HG03354 (cell line): ENCODE measurements around the gene PSD4.

Experiments
- ATAC-seq: cut with Tn5 transposase; IDR thresholded peaks from one replicate; pipeline ENCODE4 v1.9.1; 2021; ENCODE audit warnings: mild to moderate bottlenecking; ENCODE audit not compliant: unreplicated experiment, poor library complexity, severe bottlenecking

Gene PSD4

GRCh38 chr2:113201496-113202304, 27.9 kb downstream of the PSD4 start:
- no peak for ATAC-seq

- ATAC-seq: no peak
Measured at GRCh38 chr2:113202305-113203216, 28.8 kb downstream of the PSD4 start.

DNA sequence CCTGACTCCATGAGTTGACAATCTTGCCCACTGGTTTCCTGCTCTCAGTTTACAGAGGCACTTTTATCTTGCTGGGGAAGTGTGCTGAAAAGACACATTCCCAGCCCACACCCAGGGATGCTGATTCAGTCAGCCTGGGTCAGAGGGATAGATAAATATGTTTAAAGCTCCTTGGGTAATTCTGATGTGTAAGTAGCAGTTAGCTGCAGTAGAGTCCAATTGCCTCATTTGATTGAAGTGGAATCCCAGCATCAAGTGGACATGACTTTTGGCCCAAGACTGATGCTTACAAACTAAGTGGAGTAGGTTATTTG, 29.4 kb downstream of the PSD4 start:
- no peak for ATAC-seq

DNA sequence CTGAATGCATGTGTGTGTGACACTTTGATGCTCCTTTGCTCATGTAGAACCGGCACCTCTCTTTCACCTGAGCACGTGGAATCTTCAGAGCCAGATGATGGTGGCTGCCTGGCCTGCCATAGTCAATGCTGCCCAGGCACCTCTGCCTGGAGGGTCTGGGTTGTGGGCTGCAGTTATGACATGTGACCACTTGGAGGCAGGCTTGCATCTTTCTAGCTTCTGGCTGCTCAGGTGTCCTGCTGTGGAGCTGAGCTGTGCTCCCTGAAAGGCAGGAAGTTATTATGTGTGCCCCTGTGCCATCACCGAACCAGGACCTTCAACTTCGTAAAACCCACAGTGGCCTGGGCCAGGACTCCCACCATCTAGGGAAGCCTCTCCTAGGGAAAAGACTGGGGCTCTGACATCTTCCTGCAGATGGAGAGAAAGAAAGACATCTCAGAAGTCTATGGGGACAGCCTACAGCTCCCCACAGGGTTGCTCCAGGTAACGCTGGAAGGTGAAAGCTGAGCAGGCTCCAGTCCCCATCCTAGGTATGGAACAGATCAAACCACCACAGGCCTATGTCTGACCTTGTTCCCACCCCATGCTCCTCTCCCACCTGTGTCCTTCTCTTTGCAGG, 30.2 kb downstream of the PSD4 start:
- ATAC-seq: peak; percentile 78

DNA sequence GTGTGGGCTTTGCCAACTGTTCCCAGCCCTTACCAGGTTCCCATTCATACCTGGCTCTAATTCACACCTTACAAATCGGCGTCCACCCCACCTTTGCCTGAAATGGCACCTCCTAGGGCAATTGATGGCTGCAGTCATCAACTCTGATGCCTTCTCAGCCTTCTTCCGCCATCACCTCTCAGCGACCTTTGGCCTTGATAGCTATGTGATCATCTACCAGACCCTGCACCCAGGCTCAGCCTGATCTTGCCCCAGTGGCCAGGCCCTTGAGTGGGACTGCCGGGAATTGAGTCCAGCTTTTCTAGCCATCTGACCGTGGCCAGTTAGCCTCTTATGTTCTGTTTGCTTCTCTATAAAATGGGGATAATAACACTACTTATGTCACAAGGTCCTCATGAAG, 32.5 kb downstream of the PSD4 start:
- ATAC-seq: no peak

- no peak for ATAC-seq
Measured at GRCh38 chr2:113207021-113207420, 33.2 kb downstream of the PSD4 start.

DNA sequence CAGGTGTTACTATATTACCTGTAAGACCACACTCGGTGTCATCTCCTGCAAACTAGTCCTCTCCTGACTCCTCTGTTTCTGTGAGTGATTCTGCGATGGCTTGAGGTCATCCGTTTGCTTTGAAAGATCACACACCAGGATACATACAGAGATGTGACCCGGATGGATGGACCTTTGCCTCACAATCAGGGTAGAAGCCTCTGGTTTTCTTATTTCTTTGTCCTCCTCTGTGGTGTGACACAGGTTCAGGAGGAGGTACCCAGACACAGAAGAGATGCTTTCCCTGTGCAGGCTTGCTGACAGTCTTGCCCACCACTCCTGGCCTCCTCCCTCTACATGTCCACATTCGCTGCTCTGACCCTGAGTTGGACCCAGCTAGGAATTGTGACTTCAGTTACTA, 34.6 kb downstream of the PSD4 start:
- no peak for ATAC-seq

GRCh38 chr2:113209011-113209645, 35.4 kb downstream of the PSD4 start:
- ATAC-seq: no peak

DNA sequence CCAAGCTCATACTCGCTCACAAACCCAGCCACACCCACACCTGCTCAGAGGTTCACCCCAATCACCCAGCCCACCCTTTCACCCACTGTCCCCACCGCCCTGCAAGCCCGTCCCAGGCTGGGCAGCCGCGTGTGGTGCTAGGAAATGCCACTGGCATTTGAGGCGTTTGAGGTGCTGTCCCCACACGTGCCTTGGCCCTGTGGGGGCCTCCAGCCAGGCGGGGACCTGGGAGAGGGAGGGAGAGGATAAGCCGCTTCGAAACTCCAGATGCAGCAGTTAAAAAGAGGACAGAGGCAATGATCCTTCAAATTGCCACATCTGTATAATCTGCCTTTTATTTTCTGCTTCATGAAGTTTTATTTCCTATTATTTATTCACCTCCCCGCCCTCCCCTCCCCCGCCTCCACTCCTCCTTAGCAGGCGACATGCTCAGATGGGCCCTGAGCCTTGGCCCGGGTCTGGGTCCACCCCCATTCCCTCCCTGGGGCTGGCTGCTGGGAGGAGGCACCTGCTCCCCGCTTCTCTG, 35.9 kb downstream of the PSD4 start:
- no peak for ATAC-seq

DNA sequence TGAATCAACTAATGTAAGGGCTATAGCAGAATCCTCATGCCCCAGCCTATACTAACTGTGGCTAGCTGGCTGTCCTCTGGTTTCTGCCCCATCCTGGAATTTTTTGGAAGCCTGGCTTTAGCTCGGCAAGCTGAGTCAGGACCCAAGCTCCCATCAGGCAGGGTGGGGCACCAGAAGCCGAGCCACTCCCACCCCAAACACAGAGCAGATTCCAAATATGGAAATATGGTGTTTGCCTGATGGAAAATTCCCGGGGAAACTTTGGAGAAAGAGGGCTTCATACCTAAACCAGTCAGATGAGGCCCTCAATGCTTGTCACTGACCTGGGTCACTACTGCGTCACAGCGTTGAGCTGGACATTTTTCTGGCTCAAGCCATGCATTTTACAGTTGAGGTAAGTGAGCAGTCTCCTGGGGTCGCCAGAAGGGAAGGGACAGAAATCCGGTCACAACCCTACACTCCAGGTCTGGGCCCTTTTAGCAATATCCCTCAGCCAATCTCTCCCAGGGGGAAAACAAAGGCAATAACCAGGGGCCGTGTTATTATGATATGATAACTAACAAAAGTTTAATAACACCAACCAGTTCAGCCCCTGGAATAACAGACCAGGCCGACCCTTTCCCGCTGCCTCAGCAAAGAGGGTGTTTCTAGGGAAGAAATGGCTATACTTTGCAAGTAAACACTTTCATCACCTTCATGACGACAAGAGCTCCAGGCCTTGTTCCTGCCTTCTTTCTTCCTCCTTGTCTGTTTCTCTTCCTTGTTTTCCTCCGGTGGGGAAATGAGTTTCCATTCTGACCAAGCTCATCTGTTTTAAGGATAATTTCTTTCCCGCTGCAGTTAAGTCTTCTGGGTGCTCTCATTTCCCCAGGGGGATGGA, 37.7 kb downstream of the PSD4 start:
- ATAC-seq: no peak

- ATAC-seq: no peak
Measured at GRCh38 chr2:113212245-113213060, 38.7 kb downstream of the PSD4 start.

GRCh38 chr2:113213061-113213930, 39.5 kb downstream of the PSD4 start:
- no peak for ATAC-seq

DNA sequence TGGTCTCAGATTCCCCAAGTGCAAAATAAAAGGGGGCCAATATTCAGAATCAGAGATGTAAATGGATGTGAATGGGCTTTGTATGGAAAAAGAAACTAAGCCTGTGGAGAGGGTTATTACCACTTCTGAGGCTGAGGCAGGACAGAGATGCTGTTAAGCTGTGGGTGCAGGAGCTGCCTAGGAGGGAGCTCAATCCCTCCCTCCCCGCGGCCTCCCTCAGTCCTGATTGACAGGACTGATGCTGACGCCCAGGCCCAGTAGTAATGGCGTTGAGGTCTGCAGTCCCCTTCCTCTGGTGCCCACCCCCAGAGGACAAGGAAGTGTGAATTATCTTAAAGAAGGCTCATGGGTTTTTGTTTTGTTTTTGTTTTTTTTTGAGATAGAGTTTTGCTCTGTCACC, 40.4 kb downstream of the PSD4 start:
- no peak for ATAC-seq

GRCh38 chr2:113215056-113215455, 41.3 kb downstream of the PSD4 start:
- no peak for ATAC-seq

DNA sequence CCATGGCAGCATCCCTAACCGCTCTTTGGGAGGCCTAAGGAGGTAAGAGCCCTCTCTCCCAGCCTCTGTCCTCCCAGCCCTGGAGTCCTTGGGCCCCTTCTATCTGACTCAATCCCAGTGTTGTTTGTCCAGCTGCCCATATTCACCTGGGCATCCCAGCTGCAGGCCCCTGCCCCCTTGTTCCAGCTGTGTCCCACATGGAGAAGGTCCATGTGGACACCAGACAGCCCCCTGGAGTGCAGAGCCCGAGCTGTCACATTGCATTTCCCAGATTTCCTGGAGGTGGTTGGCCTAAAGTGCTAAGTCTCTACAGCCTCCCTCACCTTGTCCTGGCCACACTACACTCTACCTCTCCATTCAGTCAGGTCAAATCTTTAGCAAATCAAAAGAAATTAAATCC, 42.5 kb downstream of the PSD4 start:
- no peak for ATAC-seq

- ATAC-seq: no peak
Measured at GRCh38 chr2:113216891-113217454, 43.2 kb downstream of the PSD4 start.
